Measurements from ENCODE around the gene RNASE8.

- TF ChIP-seq CTCF (IDR thresholded peaks at IDR 0.05; ENCODE audit: low read depth, low read length) (no peak), EZH2phosphoT487 (IDR thresholded peaks at IDR 0.05; ENCODE audit: low read depth) (no peak)
Measured at GRCh38 chr14:21016413-21017190, 41.0 kb upstream of the RNASE8 start.

All from OCI-LY3 (cell line).